Measurements from ENCODE around the gene GNG12. TPM values are rescaled to one million over a fixed set of nuclear protein-coding genes. Genes with fewer than 3 reads are reported as not detected.

Gene GNG12
- total RNA-seq, 5 donors from 2014 or later (not counting 1 experiment from before 2014, with no cell fraction given) = 0.26 to 0.44 (median 0.35) TPM; not detected in 2

DNA sequence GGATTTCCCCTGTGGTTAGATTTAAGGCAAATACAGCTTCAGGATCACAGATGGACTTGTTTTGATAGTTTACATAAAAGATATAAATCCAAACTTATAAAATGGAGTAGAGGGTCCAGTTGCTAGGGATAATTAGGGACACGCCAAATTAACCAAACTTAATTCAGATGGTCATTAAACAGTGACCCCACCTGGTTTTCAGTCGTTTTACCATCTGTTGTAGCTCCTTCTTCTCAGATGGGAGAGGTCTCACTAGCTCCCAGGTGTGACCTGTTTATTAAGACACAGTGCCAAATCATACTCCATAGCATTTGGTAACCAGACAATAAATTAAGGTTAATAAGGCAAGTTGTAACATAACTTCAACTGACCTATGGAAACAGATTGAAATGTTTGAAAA, 156.3 kb downstream of the GNG12 start:
- CTCF ChIA-PET = interaction anchor here in 1 of 2 donors (0.6 kb wide), 1 partner anchor 755 kb away, joined by 4 read pairs; no protein-coding TSS in a partner anchor
- POLR2A ChIA-PET = interaction anchor here in 1 of 2 donors (1.3 kb wide), 1 partner anchor 8 kb away, joined by 10 read pairs; the partner anchor contains the start of gene GADD45A

DNA sequence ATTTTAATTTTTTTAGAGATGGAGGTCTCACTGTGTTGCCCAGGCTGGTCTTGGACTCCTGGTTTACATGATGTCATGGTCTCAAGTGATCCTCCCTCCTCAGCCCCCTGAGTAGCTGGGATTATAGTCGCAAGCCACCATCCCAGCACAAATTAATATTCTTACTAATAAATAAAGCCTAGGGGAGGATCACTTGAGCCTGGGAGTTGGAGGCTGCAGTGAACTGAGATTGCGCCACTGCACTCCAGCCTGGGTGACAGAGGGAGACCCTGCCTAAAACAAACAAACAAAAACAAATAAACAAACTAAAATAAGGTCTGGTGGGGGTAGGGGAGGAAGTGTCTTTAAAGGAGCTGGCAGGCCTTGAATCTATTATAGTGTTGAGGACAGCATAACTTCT, 157.0 kb downstream of the GNG12 start:
- Mint-ChIP-seq H3K27me3 (peaks cover 3 to 8% of the 10 kb centered on the region in 2 donors), H3K4me1 (peaks cover 20 to 26% (median 23%) of the 10 kb centered on the region in 3 donors), H3K27ac (no peak overlapping the region), H3K4me3 (no peak overlapping the region), H3K36me3 (no peaks in the 10 kb centered on the region), H3K9me3 (no peaks in the 10 kb centered on the region)
- WGBS (ENCODE audit: insufficient coverage) = no CpG with 5 or more reads among the region's 2 CpGs
- Histone ChIP-seq H3K36me3 (ENCODE audit: control insufficient read depth in 2 of 2, extremely low read depth in 1 of 2, insufficient read depth in 1 of 2, low read length in 1 of 2) (no peaks in the 10 kb centered on the region), H3K27ac (ENCODE audit: low read length) (no peak overlapping the region), H3K4me1 (ENCODE audit: control insufficient read depth in 1 of 2, extremely low read depth in 1 of 2, insufficient read depth in 2 of 2, low read length in 2 of 2) (peaks cover 11 to 18% of the 10 kb centered on the region in 2 experiments), H3K27me3 (replicated peaks in 1 of 2; ENCODE audit: control insufficient read depth in 2 of 2, extremely low read depth in 1 of 2, insufficient read depth in 2 of 2, low read length in 1 of 2) (no peaks in the 10 kb centered on the region), H3K4me3 (ENCODE audit: control insufficient read depth in 1 of 2, extremely low read depth in 1 of 2, low read length in 1 of 2) (no peak overlapping the region), H3K9me3 (no peaks in the 10 kb centered on the region)
- ChIA-PET CTCF (interaction anchor here in 1 of 2 donors (0.6 to 2.5 kb wide), 2 partner anchors 9 to 754 kb away, joined by 4 to 6 read pairs; partner anchors contain the start of gene GADD45A), POLR2A (interaction anchor here (0.6 to 1.3 kb wide), 2 partner anchors 9 to 15 kb away, joined by 6 to 10 read pairs; partner anchors contain the start of gene GADD45A (in 1 of the 2))
- ATAC-seq (replicated peaks in 1 of 4) = no peak
- no peak for DNase-seq

More for the DNA sequence above, 156.3 kb downstream of the GNG12 start:
- H3K27ac Mint-ChIP-seq = no peak overlapping the region
- H3K9me3 Mint-ChIP-seq = no peaks in the 10 kb centered on the region
- WGBS (ENCODE audit: insufficient coverage) = no CpG with 5 or more reads among the region's 2 CpGs
- no peak overlapping the region for H3K4me3 Mint-ChIP-seq
- H3K36me3 Mint-ChIP-seq = no peaks in the 10 kb centered on the region
- Histone ChIP-seq H3K9me3 (no peaks in the 10 kb centered on the region), H3K27ac (ENCODE audit: low read length) (no peak overlapping the region), H3K36me3 (ENCODE audit: control insufficient read depth in 2 of 2, extremely low read depth in 1 of 2, insufficient read depth in 1 of 2, low read length in 1 of 2) (no peaks in the 10 kb centered on the region), H3K4me3 (ENCODE audit: control insufficient read depth in 1 of 2, extremely low read depth in 1 of 2, low read length in 1 of 2) (no peak overlapping the region), H3K27me3 (replicated peaks in 1 of 2; ENCODE audit: control insufficient read depth in 2 of 2, extremely low read depth in 1 of 2, insufficient read depth in 2 of 2, low read length in 1 of 2) (no peaks in the 10 kb centered on the region), H3K4me1 (ENCODE audit: control insufficient read depth in 1 of 2, extremely low read depth in 1 of 2, insufficient read depth in 2 of 2, low read length in 2 of 2) (peaks cover 11 to 18% of the 10 kb centered on the region in 2 experiments)
- peaks cover 20 to 26% (median 23%) of the 10 kb centered on the region in 3 donors for H3K4me1 Mint-ChIP-seq
- ATAC-seq (replicated peaks in 1 of 4) (no peak), DNase-seq (no peak)
- H3K27me3 Mint-ChIP-seq = peaks cover 0 to 6% of the 10 kb centered on the region in 2 donors

DNA sequence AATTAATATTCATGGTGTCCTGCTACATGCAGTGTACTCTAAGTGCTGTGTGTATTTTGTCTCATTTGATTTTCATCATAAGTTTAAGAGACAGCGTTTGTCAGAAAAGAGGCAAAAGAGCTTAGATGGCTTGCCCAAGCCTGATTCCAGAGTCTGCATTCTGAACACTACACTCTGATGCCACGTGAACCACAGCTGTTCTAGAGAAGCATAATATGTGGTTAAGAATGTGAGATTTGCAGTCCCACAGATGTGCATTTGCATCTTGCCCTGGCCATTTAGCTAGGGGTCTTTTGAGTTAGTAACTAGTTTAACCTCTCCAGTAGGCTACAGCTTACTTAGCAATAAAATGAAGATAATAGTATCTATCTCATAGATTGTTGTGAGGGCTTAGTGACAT, 157.5 kb downstream of the GNG12 start:
- Mint-ChIP-seq H3K4me1 (peaks cover 20 to 26% (median 23%) of the 10 kb centered on the region in 3 donors), H3K27me3 (peaks cover 5 to 9% of the 10 kb centered on the region in 2 donors), H3K4me3 (no peak overlapping the region), H3K9me3 (no peaks in the 10 kb centered on the region), H3K36me3 (no peaks in the 10 kb centered on the region), H3K27ac (no peak overlapping the region)
- Histone ChIP-seq H3K4me3 (ENCODE audit: control insufficient read depth in 1 of 2, extremely low read depth in 1 of 2, low read length in 1 of 2) (no peak overlapping the region), H3K27me3 (replicated peaks in 1 of 2; ENCODE audit: control insufficient read depth in 2 of 2, extremely low read depth in 1 of 2, insufficient read depth in 2 of 2, low read length in 1 of 2) (no peaks in the 10 kb centered on the region), H3K27ac (ENCODE audit: low read length) (no peak overlapping the region), H3K4me1 (ENCODE audit: control insufficient read depth in 1 of 2, extremely low read depth in 1 of 2, insufficient read depth in 2 of 2, low read length in 2 of 2) (peaks cover 11 to 18% of the 10 kb centered on the region in 2 experiments), H3K36me3 (ENCODE audit: control insufficient read depth in 2 of 2, extremely low read depth in 1 of 2, insufficient read depth in 1 of 2, low read length in 1 of 2) (no peaks in the 10 kb centered on the region), H3K9me3 (no peaks in the 10 kb centered on the region)
- ATAC-seq (replicated peaks in 1 of 4) (no peak), DNase-seq (no peak)
- POLR2A ChIA-PET = interaction anchor here (0.6 to 1.3 kb wide), 2 partner anchors 9 to 15 kb away, joined by 6 to 10 read pairs; partner anchors contain the start of gene GADD45A (in 1 of the 2)
- CTCF ChIA-PET = interaction anchor here in 1 of 2 donors (2.5 kb wide), 1 partner anchor 10 kb away, joined by 6 read pairs; the partner anchor contains the start of gene GADD45A
- 43% methylated on average over 2 of the region's 2 CpGs for WGBS (ENCODE audit: insufficient coverage)

DNA sequence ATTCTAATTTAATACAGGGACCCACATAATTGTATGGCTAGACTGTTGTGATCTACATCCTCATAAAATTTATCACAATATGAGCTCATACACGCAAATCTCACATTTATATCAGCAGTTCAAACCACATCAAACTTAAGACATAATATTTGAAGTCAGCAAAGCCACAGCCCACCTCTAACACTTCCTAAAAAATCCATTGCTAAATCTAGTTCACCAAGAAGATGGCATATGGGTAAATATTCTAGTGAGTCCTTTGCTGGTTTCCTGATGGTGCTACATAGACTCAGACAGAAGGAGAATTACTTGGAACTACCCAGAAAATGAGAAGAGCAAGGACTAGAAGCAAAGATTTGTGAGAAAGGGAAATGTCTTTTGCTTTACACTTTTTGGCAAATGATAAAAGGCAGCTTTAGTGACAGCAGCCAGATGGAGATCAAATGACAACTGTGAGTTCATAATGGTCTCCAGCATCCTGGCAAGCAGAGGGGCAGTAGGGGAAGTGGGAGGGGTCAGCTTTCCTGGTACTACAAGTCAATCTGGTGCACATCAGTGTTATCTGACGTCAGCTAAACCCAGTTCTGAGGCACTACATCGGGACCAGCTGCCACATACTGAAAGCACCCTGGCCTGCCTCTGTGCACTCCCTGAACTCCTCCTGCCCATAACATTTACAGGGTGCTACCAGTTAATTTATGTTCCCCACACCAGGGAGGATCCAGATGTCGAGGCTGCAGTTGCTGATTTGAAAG, 158.8 kb downstream of the GNG12 start:
- Mint-ChIP-seq H3K4me3 (peak overlapping the region; percentile 0 to 38 (median 37)), H3K27ac (peak overlapping the region; percentile 51 to 76), H3K9me3 (no peaks in the 10 kb centered on the region), H3K4me1 (peaks cover 20 to 26% (median 23%) of the 10 kb centered on the region in 3 donors), H3K36me3 (no peaks in the 10 kb centered on the region), H3K27me3 (peaks cover 7 to 9% of the 10 kb centered on the region in 2 donors)
- Histone ChIP-seq H3K4me3 (ENCODE audit: control insufficient read depth in 1 of 2, extremely low read depth in 1 of 2, low read length in 1 of 2) (no peak overlapping the region), H3K9me3 (no peaks in the 10 kb centered on the region), H3K4me1 (ENCODE audit: control insufficient read depth in 1 of 2, extremely low read depth in 1 of 2, insufficient read depth in 2 of 2, low read length in 2 of 2) (peaks cover 11 to 18% of the 10 kb centered on the region in 2 experiments), H3K36me3 (ENCODE audit: control insufficient read depth in 2 of 2, extremely low read depth in 1 of 2, insufficient read depth in 1 of 2, low read length in 1 of 2) (no peaks in the 10 kb centered on the region), H3K27ac (ENCODE audit: low read length) (peak overlapping the region; percentile 26), H3K27me3 (replicated peaks in 1 of 2; ENCODE audit: control insufficient read depth in 2 of 2, extremely low read depth in 1 of 2, insufficient read depth in 2 of 2, low read length in 1 of 2) (no peaks in the 10 kb centered on the region)
- ATAC-seq (replicated peaks in 1 of 4) (peak; percentile 69 to 88 (median 80)), DNase-seq (peak; percentile 5 to 85 (median 67))
- WGBS (ENCODE audit: insufficient coverage) = 0% methylated on average over 2 of the region's 4 CpGs
- ChIA-PET CTCF (interaction anchor here (0.7 to 2.5 kb wide), 6 partner anchors 8 to 86 kb away, joined by 3 to 17 read pairs (median 4); partner anchors contain the start of gene GADD45A (in 2 of the 2)), POLR2A (interaction anchor here (1.7 to 3.0 kb wide), 2 partner anchors 10 to 11 kb away, joined by 18 to 23 read pairs; partner anchors contain the start of gene GADD45A (in 2 of the 2))

DNA sequence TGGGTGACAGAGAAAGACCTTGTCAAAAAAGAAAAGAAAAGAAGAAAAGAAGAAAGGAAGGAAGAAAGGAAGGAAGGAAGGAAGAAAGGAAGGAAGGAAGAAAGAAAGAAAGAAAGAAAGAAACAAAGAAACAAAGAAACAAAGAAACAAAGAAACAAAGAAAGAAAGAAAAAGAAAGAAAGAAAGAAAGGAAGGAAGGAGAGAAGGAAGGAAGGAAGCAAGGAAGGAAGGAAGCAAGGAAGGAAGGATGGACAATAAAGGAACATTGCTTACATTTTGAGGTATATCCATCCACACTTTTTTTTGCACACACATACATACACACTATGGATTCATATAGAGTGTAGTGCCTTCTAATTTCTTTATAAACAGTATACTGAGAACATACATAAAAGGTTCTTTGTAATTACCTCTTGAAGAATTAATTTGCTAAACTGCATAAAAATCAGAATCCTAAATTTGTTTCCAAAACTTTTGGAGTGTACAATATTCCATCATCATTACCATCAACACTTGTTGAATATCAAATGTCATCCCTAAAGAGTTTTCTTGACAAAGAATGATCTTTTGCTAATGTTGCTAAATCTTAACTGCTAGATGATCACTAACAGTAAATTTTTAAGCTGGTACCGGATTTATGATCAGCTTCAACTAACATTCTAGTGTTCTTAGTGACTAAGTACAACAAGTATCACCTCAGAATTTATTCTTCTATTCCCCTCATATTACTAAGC, 159.6 kb downstream of the GNG12 start:
- Mint-ChIP-seq H3K27ac (peak overlapping the region; percentile 51 to 76), H3K36me3 (no peaks in the 10 kb centered on the region)
- H3K9me3 ChIP-seq = no peaks in the 10 kb centered on the region

More for the DNA sequence above, 159.6 kb downstream of the GNG12 start:
- POLR2A ChIA-PET = interaction anchor here (1.7 to 3.0 kb wide), 2 partner anchors 11 to 12 kb away, joined by 18 to 23 read pairs; partner anchors contain the start of gene GADD45A (in 2 of the 2)
- Histone ChIP-seq H3K4me3 (ENCODE audit: control insufficient read depth in 1 of 2, extremely low read depth in 1 of 2, low read length in 1 of 2) (no peak overlapping the region), H3K4me1 (ENCODE audit: control insufficient read depth in 1 of 2, extremely low read depth in 1 of 2, insufficient read depth in 2 of 2, low read length in 2 of 2) (peaks cover 11 to 18% of the 10 kb centered on the region in 2 experiments), H3K36me3 (ENCODE audit: control insufficient read depth in 2 of 2, extremely low read depth in 1 of 2, insufficient read depth in 1 of 2, low read length in 1 of 2) (no peaks in the 10 kb centered on the region), H3K27ac (ENCODE audit: low read length) (no peak overlapping the region), H3K27me3 (replicated peaks in 1 of 2; ENCODE audit: control insufficient read depth in 2 of 2, extremely low read depth in 1 of 2, insufficient read depth in 2 of 2, low read length in 1 of 2) (no peaks in the 10 kb centered on the region)
- WGBS (ENCODE audit: insufficient coverage) = no CpG with 5 or more reads among the region's 1 CpG
- Mint-ChIP-seq H3K4me1 (peaks cover 20 to 26% (median 23%) of the 10 kb centered on the region in 3 donors), H3K4me3 (peak overlapping the region in 1 of 3 donors; percentile 38), H3K27me3 (peaks cover 10 to 12% of the 10 kb centered on the region in 2 donors), H3K9me3 (no peaks in the 10 kb centered on the region)
- DNase-seq = no peak
- no peak for ATAC-seq (replicated peaks in 1 of 4)
- CTCF ChIA-PET = interaction anchor here (0.6 to 2.5 kb wide), 6 partner anchors 9 to 86 kb away, joined by 3 to 17 read pairs (median 5); partner anchors contain the start of gene GADD45A (in 2 of the 2)
